ENCODE measurements around the gene ADISSP. TPM values are rescaled to one million over a fixed set of nuclear protein-coding genes. Genes with fewer than 3 reads are reported as not detected.

The ADISSP gene
- total and polyA plus RNA-seq, 2 donors (not counting 1 experiment from before 2014, with no cell fraction given): 17.0 to 23.5 TPM

- Histone ChIP-seq H3K9me3 (ENCODE audit: control insufficient read depth, insufficient read depth, low read depth, low read length) (no peaks in the 10 kb centered on the region), H3K4me3 (replicated peaks in 1 of 4; ENCODE audit: control extremely low read depth in 1 of 4, insufficient read depth in 1 of 4, low read depth in 3 of 4, low read length in 4 of 4) (no peak overlapping the region), H3K9ac (ENCODE audit: insufficient read depth, low read length) (no peak overlapping the region), H3K27me3 (ENCODE audit: control insufficient read depth, insufficient read depth, low read length) (no peaks in the 10 kb centered on the region), H3K36me3 (ENCODE audit: control insufficient read depth, insufficient read depth, low read length) (no peaks in the 10 kb centered on the region), H2AFZ (ENCODE audit: low read length) (no peak overlapping the region), H3K27ac (ENCODE audit: insufficient read depth, low read length) (no peak overlapping the region), H3K4me1 (ENCODE audit: control insufficient read depth, extremely low read depth, insufficient read depth, low read length) (no peaks in the 10 kb centered on the region), H3K79me2 (ENCODE audit: control insufficient read depth, insufficient read depth, low read length) (no peaks in the 10 kb centered on the region), H3K4me2 (ENCODE audit: extremely low read depth, insufficient read depth, low read length) (no peak overlapping the region), H4K20me1 (ENCODE audit: control insufficient read depth, extremely low read depth, insufficient read depth, low read length) (no peaks in the 10 kb centered on the region)
- TF ChIP-seq CTCF (conservative IDR thresholded peaks at IDR 0.05 in 1 of 2, IDR thresholded peaks at IDR 0.05 in 1 of 2; ENCODE audit: low read depth in 1 of 2, low read length in 2 of 2): no peak
- TF ChIP-seq EZH2 (IDR thresholded peaks at IDR 0.05; ENCODE audit: low read length, missing control alignments): no peak
- DNase-seq (ENCODE audit: low read depth in 2 of 2): no peak
Observed at GRCh38 chr20:3739054-3739925, 28.3 kb downstream of the ADISSP start.

- no peak for DNase-seq (ENCODE audit: low read depth in 2 of 2)
Observed at GRCh38 chr20:3738111-3739053, 29.2 kb downstream of the ADISSP start.

More at GRCh38 chr20:3738111-3739053, 29.2 kb downstream of the ADISSP start:
- H3K9ac ChIP-seq (ENCODE audit: insufficient read depth, low read length): no peak overlapping the region
- H3K79me2 ChIP-seq (ENCODE audit: control insufficient read depth, insufficient read depth, low read length): no peaks in the 10 kb centered on the region
- H3K27me3 ChIP-seq (ENCODE audit: control insufficient read depth, insufficient read depth, low read length): no peaks in the 10 kb centered on the region
- H3K27ac ChIP-seq (ENCODE audit: insufficient read depth, low read length): no peak overlapping the region
- no peaks in the 10 kb centered on the region for H3K4me1 ChIP-seq (ENCODE audit: control insufficient read depth, extremely low read depth, insufficient read depth, low read length)
- no peaks in the 10 kb centered on the region for H3K36me3 ChIP-seq (ENCODE audit: control insufficient read depth, insufficient read depth, low read length)
- no peak overlapping the region for H3K4me3 ChIP-seq (replicated peaks in 1 of 4; ENCODE audit: control extremely low read depth in 1 of 4, insufficient read depth in 1 of 4, low read depth in 3 of 4, low read length in 4 of 4)
- no peaks in the 10 kb centered on the region for H4K20me1 ChIP-seq (ENCODE audit: control insufficient read depth, extremely low read depth, insufficient read depth, low read length)
- no peak for TF ChIP-seq CTCF (conservative IDR thresholded peaks at IDR 0.05 in 1 of 2, IDR thresholded peaks at IDR 0.05 in 1 of 2; ENCODE audit: low read depth in 1 of 2, low read length in 2 of 2)
- TF ChIP-seq EZH2 (IDR thresholded peaks at IDR 0.05; ENCODE audit: low read length, missing control alignments): no peak
- H2AFZ ChIP-seq (ENCODE audit: low read length): no peak overlapping the region
- no peak overlapping the region for H3K4me2 ChIP-seq (ENCODE audit: extremely low read depth, insufficient read depth, low read length)
- H3K9me3 ChIP-seq (ENCODE audit: control insufficient read depth, insufficient read depth, low read depth, low read length): no peaks in the 10 kb centered on the region
